Esophagus squamous epithelium (tissue), 5 donors: ENCODE results near the gene TMC6. TPM values are rescaled to one million over a fixed set of nuclear protein-coding genes. Genes with fewer than 3 reads are reported as not detected.
"Not testable (repeated sequence)": the region's sequence is repeated elsewhere in the genome, so short reads cannot be mapped to it uniquely, and the experiment has no call there.

ENCODE experiments used
- DNase-seq: peaks from one replicate; lab custom pipeline; 2025; lab: John Stamatoyannopoulos, UW
- H3K27ac ChIP-seq, 4 donors: fragments of 200-600 bp; sonication (generic); one replicate each; pipeline ENCODE4 v1.5.1; 2016 to 2019; ENCODE audit warnings: mild to moderate bottlenecking in 1 of 4
- H3K27me3 ChIP-seq, 4 donors: fragments of 200-600 bp; sonication (generic); 1 replicate in 3 of 4; 2 replicates in 1 of 4; pipeline versions ENCODE4 v1.5.1 to v1.6.0; 2017 to 2021; ENCODE audit warnings: antibody characterized with exemption in 1 of 4
- H3K36me3 ChIP-seq, 3 donors: fragments of 200-600 bp; sonication (generic); one replicate each; pipeline ENCODE4 v1.5.1; 2016 to 2019
- H3K4me1 ChIP-seq, 3 donors: fragments of 200-600 bp; sonication (generic); one replicate each; pipeline ENCODE4 v1.5.1; 2017 to 2019
- H3K4me3 ChIP-seq, 4 donors: fragments of 200-600 bp; sonication (generic); 1 replicate in 3 of 4; 2 replicates in 1 of 4; pipeline ENCODE4 v1.5.1; 2016 to 2019; ENCODE audit warnings: mild to moderate bottlenecking in 2 of 4, moderate library complexity in 1 of 4
- H3K9me3 ChIP-seq, 3 donors: fragments of 200-600 bp; sonication (generic); one replicate each; pipeline ENCODE4 v1.5.1; 2016 to 2019
- CTCF ChIP-seq, 6 experiments: fragments of 450-650 bp in 4 of 6; fragments of 200-600 bp in 2 of 6; sonication (generic) in 2 of 6; IDR thresholded peaks; one replicate each; pipeline ENCODE4 v1.5.1; 2016 to 2019; ENCODE audit warnings: antibody characterized with exemption in 6 of 6, mild to moderate bottlenecking in 4 of 6, moderate library complexity in 4 of 6
- POLR2A ChIP-seq, 4 donors: fragments of 450-650 bp; IDR thresholded peaks; one replicate each; pipeline ENCODE4 v1.6.1; 2017; ENCODE audit warnings: antibody characterized with exemption in 4 of 4, mild to moderate bottlenecking in 4 of 4, moderate library complexity in 3 of 4
- WGBS, 2 donors: methylation state at CpG; one replicate each; pipeline ENCODE4 v1.1.5; 2018; 5-methylcytosine and 5-hydroxymethylcytosine counted together
- intact Hi-C: fragments of 100-400 bp; cut with DNase I; formaldehyde crosslinking; loops from one replicate; pipeline ENCODE4 v1.15.0; 2022
- total RNA-seq, 4 donors: library from RNA; depleted of rRNA; stranded (reverse); fragments of >200 nt; gene quantifications; one replicate each; pipeline ENCODE4 v1.1.0, GENCODE V29; 2016
- donor health status: DM: yes; HTN: yes; CAD: no.

Gene TMC6
- total RNA-seq, 4 donors from 2014 or later, result 13.3 to 39.6 (median 32.2) TPM

GRCh38 chr17:78141437-78142118, 13.0 kb upstream of the TMC6 start:
- peaks cover 38 to 94% (median 46%) of the 10 kb centered on the region in 3 donors for H3K4me1 ChIP-seq
- DNase-seq, result no peak
- no peaks in the 10 kb centered on the region for H3K9me3 ChIP-seq
- intact Hi-C loops, result no loop called here
- H3K36me3 ChIP-seq, result no peaks in the 10 kb centered on the region
- no peak overlapping the region for H3K4me3 ChIP-seq
- peak overlapping the region; percentile 82 to 88 (median 86) for H3K27ac ChIP-seq
- no peaks in the 10 kb centered on the region for H3K27me3 ChIP-seq
- 28 to 50% methylated on average over 6 to 10 of the region's 20 CpGs for WGBS, 2 donors
- TF ChIP-seq CTCF (IDR thresholded peaks at IDR 0.05) (no peak), POLR2A (IDR thresholded peaks at IDR 0.05) (no peak)

- H3K36me3 ChIP-seq, result no peaks in the 10 kb centered on the region
- DNase-seq, result peak; percentile 86
- TF ChIP-seq CTCF (IDR thresholded peaks at IDR 0.05), result no peak
- peak in 1 of 4 donors; percentile 86 for TF ChIP-seq POLR2A (IDR thresholded peaks at IDR 0.05)
- 24 to 45% methylated on average over 10 to 20 of the region's 58 CpGs for WGBS, 2 donors
- H3K27me3 ChIP-seq, result no peaks in the 10 kb centered on the region
- H3K9me3 ChIP-seq, result no peaks in the 10 kb centered on the region
- intact Hi-C loops, result no loop called here
- peaks cover 38 to 83% (median 38%) of the 10 kb centered on the region in 3 donors for H3K4me1 ChIP-seq
- H3K27ac ChIP-seq, result peak overlapping the region; percentile 74 to 86 (median 84)
- peak overlapping the region in 3 of 4 donors; percentile 4 to 54 (median 28) for H3K4me3 ChIP-seq
Observed at GRCh38 chr17:78140169-78141051, 11.9 kb upstream of the TMC6 start.

DNA sequence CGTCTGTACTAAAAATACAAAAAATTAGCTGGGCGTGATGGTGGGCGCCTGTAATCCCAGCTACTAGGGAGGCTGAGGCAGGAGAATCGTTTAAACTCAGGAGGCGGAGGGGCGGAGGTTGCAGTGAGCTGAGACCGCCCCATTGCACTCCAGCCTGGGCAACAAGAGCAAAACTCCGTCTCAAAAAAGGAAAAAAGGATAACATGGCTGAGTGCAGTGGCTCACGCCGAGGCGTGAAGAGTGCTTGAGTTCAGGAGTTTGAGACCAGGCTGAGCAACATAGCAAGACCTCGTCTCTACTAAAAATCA, 11.3 kb upstream of the TMC6 start:
- Histone ChIP-seq H3K4me1 (peaks cover 32 to 77% (median 32%) of the 10 kb centered on the region in 3 donors), H3K4me3 (peak overlapping the region in 1 of 4 donors; percentile 54), H3K27ac (peak overlapping the region in 3 of 4 donors; percentile 50 to 86 (median 82))
- intact Hi-C loops, H3K9me3 ChIP-seq, DNase-seq, H3K27me3 ChIP-seq, H3K36me3 ChIP-seq: not testable (repeated sequence)
- 74 to 83% methylated on average over 12 of the region's 12 CpGs for WGBS, 2 donors

DNA sequence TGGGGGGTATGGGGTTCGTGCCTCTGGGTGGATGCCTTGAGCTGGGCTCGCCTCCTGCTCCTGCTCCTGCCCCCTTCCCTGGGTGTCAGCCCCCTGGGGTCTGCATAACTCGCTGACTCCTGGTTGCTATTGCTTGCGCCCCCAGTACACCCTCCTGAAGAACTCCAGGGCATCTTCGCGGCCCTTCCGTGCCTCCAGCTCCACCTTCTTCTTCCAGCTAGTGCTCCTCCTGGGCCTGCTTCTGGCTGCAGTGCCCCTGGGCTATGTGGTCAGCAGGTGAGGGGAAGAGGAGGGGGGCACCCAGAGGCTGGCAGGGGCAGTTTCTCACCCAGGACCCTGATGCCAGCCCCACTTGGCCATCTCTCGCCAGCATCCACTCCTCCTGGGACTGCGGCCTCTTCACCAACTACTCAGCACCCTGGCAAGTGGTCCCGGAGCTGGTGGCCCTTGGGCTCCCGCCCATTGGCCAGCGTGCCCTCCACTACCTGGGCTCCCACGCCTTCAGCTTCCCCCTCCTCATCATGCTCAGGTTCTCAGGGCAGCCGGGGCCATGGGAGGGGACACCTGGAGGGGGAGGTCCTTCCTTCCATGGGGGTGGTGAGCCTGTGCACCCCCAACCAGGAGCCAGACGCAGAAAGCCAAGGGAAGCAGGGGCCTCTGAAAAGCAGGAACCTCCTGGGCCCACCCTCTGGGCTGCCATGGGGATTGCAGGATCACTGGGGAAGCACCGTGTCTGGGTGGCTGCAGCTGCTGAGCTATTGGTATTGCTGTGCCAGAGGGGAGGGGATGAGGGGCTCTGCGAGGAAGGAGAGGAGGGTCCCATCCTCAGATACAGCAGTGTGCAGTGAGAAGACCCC, 9.9 kb upstream of the TMC6 start:
- intact Hi-C loops, result no loop called here
- peak overlapping the region in 1 of 4 donors; percentile 9 for H3K27ac ChIP-seq
- 67 to 68% methylated on average over 2 to 8 of the region's 17 CpGs for WGBS, 2 donors
- no peaks in the 10 kb centered on the region for H3K9me3 ChIP-seq
- no peak for TF ChIP-seq POLR2A (IDR thresholded peaks at IDR 0.05)
- no peak for TF ChIP-seq CTCF (IDR thresholded peaks at IDR 0.05)
- no peak for DNase-seq
- no peaks in the 10 kb centered on the region for H3K27me3 ChIP-seq
- peaks cover 19 to 75% (median 23%) of the 10 kb centered on the region in 3 donors for H3K4me1 ChIP-seq
- no peaks in the 10 kb centered on the region for H3K36me3 ChIP-seq
- no peak overlapping the region for H3K4me3 ChIP-seq

- 47 to 63% methylated on average over 3 to 4 of the region's 26 CpGs for WGBS, 2 donors
Observed at GRCh38 chr17:78137392-78138203, 9.0 kb upstream of the TMC6 start.

More at GRCh38 chr17:78137392-78138203, 9.0 kb upstream of the TMC6 start:
- intact Hi-C loops, result no loop called here
- DNase-seq, result no peak
- Histone ChIP-seq H3K4me1 (peaks cover 22 to 75% (median 27%) of the 10 kb centered on the region in 3 donors), H3K36me3 (no peaks in the 10 kb centered on the region), H3K27me3 (no peaks in the 10 kb centered on the region), H3K27ac (peak overlapping the region in 1 of 4 donors; percentile 25), H3K9me3 (no peaks in the 10 kb centered on the region), H3K4me3 (no peak overlapping the region)
- TF ChIP-seq POLR2A (IDR thresholded peaks at IDR 0.05) (no peak), CTCF (IDR thresholded peaks at IDR 0.05) (peak in 3 of 6 experiments; percentile 6 to 36 (median 21))
